Stimulated activated CD8-positive, alpha-beta memory T cell treated with anti-CD3 and anti-CD28 coated beads, Interleukin-12 subunit alpha, Interleukin-12 subunit beta, amount 100 ng/mL, for 4 hours (primary cell): ENCODE results near the gene RALGAPB.

Source experiments
- DNase-seq: peaks from one replicate; pipeline ENCODE4 v3.0.0-alpha.2; 2020; ENCODE audit warnings: low read depth

RALGAPB gene

GRCh38 chr20:38612751-38613515, 140.3 kb downstream of the RALGAPB start:
- no peak for DNase-seq

GRCh38 chr20:38615283-38615682, 142.6 kb downstream of the RALGAPB start:
- no peak for DNase-seq

GRCh38 chr20:38616457-38616856, 143.8 kb downstream of the RALGAPB start:
- no peak for DNase-seq

DNA sequence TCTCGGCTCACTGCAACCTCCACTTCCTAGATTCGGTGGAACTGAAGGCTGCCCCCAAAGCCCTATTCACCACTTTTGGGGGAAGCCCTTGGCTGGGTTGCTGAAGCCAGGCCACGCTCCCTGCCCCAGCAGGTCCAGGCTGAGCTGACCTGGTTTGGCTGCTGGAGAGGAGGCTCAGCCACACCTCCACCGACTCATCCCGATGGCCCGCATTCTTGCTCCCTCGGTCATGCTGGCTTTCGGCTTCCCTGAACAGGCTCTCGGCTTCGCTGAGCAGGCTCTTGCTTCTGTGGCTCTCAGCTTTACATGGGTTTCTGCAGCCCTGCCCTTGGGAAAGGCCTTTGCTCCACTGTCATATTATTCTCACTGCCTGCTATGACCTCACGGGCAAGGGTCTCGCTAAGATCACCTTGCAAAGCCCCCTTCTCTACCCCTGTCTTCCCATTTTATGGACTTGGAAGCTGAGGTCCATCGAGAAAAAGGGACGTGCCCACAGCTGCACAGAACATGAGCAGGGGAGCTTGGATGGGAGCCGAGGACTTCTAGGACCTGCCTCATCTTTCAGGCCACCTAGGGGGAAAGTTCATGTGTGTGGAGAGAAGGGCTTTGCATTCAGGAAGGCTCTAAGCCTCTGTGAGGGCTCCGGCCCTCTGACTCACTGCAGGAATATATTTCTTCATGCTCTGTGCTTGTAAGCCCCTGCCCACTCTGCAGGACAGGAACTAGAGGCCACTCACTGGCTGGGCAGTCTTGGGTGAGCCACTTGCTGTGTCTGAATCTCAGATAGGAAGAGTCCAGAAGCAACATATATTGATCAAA, 144.6 kb downstream of the RALGAPB start:
- no peak for DNase-seq

GRCh38 chr20:38617830-38618196, 145.2 kb downstream of the RALGAPB start:
- no peak for DNase-seq

DNA sequence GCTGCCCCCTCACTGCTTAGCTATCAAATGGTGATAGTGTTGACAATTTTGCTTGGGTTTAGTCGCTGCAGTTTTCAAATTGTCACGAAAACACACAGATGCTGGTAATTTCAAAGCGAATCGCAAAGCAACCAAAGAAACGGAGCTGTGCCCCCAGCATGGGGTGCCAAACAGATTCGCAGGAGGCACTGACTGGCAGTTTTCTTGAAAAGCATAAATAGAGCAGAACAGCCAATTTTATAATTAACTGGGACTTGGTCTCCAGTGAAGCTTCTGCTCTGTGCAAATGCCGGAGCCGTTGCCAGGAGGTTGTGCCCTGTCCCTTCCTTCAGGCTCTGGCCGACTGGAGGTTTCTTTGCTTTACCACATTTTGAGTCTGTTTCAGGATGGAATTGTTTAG, 147.8 kb downstream of the RALGAPB start:
- DNase-seq, result no peak

- no peak for DNase-seq
Observed at GRCh38 chr20:38623061-38623460, 150.4 kb downstream of the RALGAPB start.

GRCh38 chr20:38624084-38624483, 151.4 kb downstream of the RALGAPB start:
- DNase-seq, result no peak

GRCh38 chr20:38625896-38626295, 153.3 kb downstream of the RALGAPB start:
- no peak for DNase-seq

DNA sequence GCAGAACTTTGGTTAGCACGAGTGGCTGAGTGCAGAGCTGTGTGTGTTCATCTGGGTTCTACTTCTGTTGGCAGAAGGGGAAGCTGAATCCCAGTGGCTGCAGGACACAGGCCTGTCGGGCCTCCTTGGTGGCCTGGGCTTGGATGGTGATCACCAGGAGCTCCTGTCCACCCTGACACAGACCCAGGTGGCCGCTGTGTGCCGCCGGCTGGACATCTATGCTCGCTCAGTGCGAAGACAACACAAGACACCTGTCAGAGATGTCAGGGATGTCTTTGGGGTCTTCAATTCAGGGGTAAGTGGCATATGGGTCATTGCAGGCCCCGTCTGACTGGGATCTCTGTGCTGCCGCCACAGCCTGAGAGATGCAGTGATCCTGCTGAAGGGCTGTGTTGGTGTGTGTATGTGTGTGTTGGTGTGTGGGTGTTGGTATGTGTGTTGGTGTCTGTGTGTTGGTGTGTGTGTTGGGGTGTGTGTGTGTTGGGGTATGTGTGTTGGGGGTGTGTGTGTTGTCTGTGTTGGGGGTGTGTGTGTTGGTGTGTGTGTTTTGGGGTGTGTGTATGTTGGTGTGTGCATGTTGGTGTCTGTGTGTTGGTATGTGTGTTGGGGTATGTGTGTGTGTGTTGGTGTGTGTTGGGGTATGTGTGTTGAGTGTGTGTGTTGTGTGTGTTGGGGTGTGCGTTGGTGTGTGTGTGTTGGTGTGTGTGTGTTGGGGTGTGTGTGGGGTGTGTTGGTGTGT, 154.4 kb downstream of the RALGAPB start:
- DNase-seq, result no peak
